Hypothalamus (tissue), 51 donors: Measurements from ENCODE around the gene CISTR.
"Not testable (repeated sequence)": the region's sequence is repeated elsewhere in the genome, so short reads cannot be mapped to it uniquely, and the experiment has no call there.

Source experiments
- DNase-seq, 51 donors: peaks; one replicate each; lab custom pipeline; 2025; lab: John Stamatoyannopoulos, UW

The CISTR gene

GRCh38 chr12:53725824-53726223, 26.0 kb downstream of the CISTR start:
- no peak for DNase-seq

- no peak for DNase-seq
Measured at GRCh38 chr12:53722450-53723041, 29.2 kb downstream of the CISTR start.

- DNase-seq: no peak
Measured at GRCh38 chr12:53720946-53721345, 30.8 kb downstream of the CISTR start.

DNA sequence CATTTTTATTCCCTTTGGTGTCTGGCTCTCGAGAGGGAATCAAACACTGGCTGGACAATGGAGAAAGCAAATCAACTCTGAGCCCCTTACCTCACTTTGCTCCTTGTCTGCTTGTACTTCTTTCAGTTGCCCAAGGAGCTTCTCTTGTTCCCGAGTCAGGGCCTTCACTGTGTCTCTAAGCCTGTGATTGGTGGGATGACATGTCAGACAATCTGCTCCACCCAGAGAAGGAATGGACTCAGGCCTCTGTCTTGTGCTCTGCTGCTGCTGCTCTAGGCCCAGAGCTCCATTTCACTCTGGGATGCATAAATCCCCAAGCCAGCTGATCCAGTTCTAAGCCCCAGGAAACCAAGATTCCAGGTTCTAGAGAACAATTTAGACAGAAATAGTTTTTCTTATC, 32.1 kb downstream of the CISTR start:
- DNase-seq: no peak

GRCh38 chr12:53718567-53718966, 33.2 kb downstream of the CISTR start:
- not testable (repeated sequence) for DNase-seq

DNA sequence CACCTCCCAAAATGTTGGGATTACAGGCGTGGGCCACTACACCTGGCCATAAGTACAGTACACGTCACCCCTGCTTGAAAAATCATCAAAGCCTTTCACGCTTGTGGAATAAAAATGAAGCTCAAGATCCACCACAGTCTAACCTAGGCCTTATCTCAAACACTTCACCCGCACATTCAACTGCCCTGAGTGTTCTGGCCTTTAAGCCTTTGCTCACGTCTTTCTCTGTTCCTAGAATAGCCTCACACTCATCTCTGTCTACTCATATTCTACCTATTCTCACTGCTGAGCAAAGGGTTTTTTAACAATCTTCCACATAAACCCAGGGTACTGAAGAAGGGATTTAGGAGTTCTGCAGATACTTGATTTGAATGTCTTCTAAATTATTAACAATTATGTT, 34.5 kb downstream of the CISTR start:
- DNase-seq: no peak

- no peak for DNase-seq
Measured at GRCh38 chr12:53714004-53714403, 37.8 kb downstream of the CISTR start.

DNA sequence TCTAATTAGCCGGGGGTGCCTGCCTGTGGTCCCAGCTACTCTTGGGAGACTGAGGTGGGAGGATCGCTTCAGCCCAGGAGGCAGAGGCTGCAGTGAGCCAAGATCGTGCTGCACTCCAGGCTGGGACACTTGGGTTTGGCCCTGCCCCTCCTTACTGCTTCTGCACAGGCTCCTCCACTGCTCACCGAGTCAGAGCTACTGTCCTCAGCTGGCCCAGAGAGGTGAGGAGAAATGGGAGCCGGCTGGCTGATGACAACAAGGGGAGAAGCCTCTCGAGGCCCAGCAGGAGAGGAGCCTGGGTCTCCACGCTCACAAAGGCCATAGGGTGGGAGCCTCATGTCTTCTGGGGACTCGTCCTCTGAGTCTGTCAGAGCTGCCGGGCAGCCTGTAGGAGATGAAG, 38.3 kb downstream of the CISTR start:
- DNase-seq: no peak

GRCh38 chr12:53712059-53712643, 39.6 kb downstream of the CISTR start:
- peak in 2 of 51 donors; percentile 10 to 11 for DNase-seq

GRCh38 chr12:53710091-53710490, 41.7 kb downstream of the CISTR start:
- peak in 6 of 51 donors; percentile 11 to 68 (median 18) for DNase-seq

DNA sequence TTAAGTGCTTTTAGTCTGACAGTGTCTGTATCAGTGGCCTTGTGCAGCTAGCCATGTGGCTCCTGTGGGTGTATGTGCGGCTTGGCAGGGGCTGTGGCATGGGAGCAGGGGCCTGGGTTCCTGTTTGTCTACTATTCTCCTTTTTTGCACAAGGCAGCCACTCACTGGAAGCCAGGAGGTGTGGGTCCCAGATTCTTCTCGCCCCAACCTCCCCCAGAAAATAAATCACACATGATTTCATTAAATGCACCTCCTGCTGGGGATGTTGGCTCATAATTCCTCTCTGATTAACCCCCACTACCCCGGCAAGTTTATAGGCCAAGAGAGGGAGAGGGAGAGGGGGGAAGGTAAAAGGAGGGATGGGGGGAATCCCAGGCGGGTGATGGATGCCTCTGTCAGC, 42.1 kb downstream of the CISTR start:
- peak in 2 of 51 donors; percentile 6 to 62 for DNase-seq

- DNase-seq: no peak
Measured at GRCh38 chr12:53706080-53706479, 45.7 kb downstream of the CISTR start.

DNA sequence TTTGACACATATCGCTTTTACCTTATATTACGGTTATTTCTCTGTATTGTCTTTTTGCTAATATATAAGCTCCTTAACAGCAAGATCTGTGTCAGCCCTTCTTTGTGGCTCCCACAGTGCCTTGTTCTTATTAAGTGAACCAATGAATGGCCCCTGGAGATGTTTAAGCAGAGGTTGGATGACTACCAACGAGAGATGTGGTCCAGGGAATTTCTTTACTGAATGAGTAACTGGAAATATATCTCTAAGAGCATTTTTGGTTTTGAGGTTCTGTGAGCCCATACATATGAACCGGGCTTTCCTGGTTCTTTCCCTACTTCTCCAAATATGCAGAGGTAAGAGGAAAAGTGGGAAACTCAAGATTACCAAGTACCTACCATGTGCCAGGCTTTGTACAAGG, 48.0 kb downstream of the CISTR start:
- no peak for DNase-seq

GRCh38 chr12:53701518-53702264, 50.1 kb downstream of the CISTR start:
- peak in 48 of 51 donors; percentile 14 to 88 (median 63) for DNase-seq

DNA sequence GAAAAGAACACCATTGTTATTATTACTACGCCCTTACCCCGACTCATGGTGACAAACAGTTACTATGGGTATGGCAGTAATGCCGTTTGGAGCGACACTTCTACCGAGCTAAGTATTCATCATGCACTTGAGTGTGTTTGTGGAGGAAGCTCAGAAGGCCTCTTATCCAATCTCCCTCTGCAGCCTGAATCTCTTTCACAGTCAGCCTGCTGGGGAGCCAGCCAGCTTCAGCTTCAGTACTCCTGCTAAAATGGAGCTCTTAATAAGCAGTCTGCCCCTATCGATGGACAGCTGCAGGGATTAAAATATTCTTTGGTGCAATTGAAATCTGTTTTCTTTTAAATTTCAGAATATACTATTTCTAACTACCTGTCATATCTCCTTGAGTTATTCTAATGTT, 51.2 kb downstream of the CISTR start:
- peak in 13 of 51 donors; percentile 8 to 55 (median 25) for DNase-seq

- no peak for DNase-seq
Measured at GRCh38 chr12:53699678-53700025, 52.1 kb downstream of the CISTR start.

- no peak for DNase-seq
Measured at GRCh38 chr12:53698948-53699677, 52.7 kb downstream of the CISTR start.

GRCh38 chr12:53696655-53697331, 55.0 kb downstream of the CISTR start:
- no peak for DNase-seq
